Measurements from ENCODE around the gene LMAN1L.

Gene LMAN1L

GRCh38 chr15:74794248-74794969, 18.2 kb upstream of the LMAN1L start:
- FAIRE-seq: no peak

GRCh38 chr15:74794970-74795349, 17.7 kb upstream of the LMAN1L start:
- FAIRE-seq: no peak

GRCh38 chr15:74795966-74796625, 16.5 kb upstream of the LMAN1L start:
- no peak for FAIRE-seq

- no peak for FAIRE-seq
Measured at GRCh38 chr15:74798388-74799254, 14.0 kb upstream of the LMAN1L start.

- FAIRE-seq: no peak
Measured at GRCh38 chr15:74799255-74799855, 13.3 kb upstream of the LMAN1L start.

GRCh38 chr15:74799856-74800558, 12.6 kb upstream of the LMAN1L start:
- FAIRE-seq: no peak

- FAIRE-seq: no peak
Measured at GRCh38 chr15:74800559-74801094, 12.0 kb upstream of the LMAN1L start.

- no peak for FAIRE-seq
Measured at GRCh38 chr15:74801311-74801997, 11.2 kb upstream of the LMAN1L start.

- FAIRE-seq: no peak
Measured at GRCh38 chr15:74802290-74802689, 10.3 kb upstream of the LMAN1L start.

GRCh38 chr15:74802862-74803447, 9.7 kb upstream of the LMAN1L start:
- FAIRE-seq: no peak

- FAIRE-seq: no peak
Measured at GRCh38 chr15:74804935-74805334, 7.7 kb upstream of the LMAN1L start.

- no peak for FAIRE-seq
Measured at GRCh38 chr15:74807282-74807681, 5.4 kb upstream of the LMAN1L start.

- no peak for FAIRE-seq
Measured at GRCh38 chr15:74808078-74808839, 4.4 kb upstream of the LMAN1L start.

- no peak for FAIRE-seq
Measured at GRCh38 chr15:74808840-74809229, 3.8 kb upstream of the LMAN1L start.

GRCh38 chr15:74809242-74809641, 3.4 kb upstream of the LMAN1L start:
- no peak for FAIRE-seq

GRCh38 chr15:74809956-74810355, 2.7 kb upstream of the LMAN1L start:
- no peak for FAIRE-seq

GRCh38 chr15:74815121-74815934, 2.7 kb downstream of the LMAN1L start:
- FAIRE-seq: no peak

- no peak for FAIRE-seq
Measured at GRCh38 chr15:74815961-74816360, 3.3 kb downstream of the LMAN1L start.

- no peak for FAIRE-seq
Measured at GRCh38 chr15:74816624-74817369, 4.2 kb downstream of the LMAN1L start.
